Ishikawa (cell line): ENCODE measurements around the gene HEYL.
A peak's percentile ranks its signal among the peaks of the same experiment; 100 is the strongest.

Experiments used
- CEBPB ChIP-seq: IDR thresholded peaks from 2 replicates; pipeline ENCODE4 v1.6.1; 2012
- CREB1 ChIP-seq: IDR thresholded peaks from 2 replicates; pipeline ENCODE4 v1.6.1; 2012; ENCODE audit warnings: low read depth
- EGR1 ChIP-seq: IDR thresholded peaks from 2 replicates; pipeline ENCODE4 v1.6.1; 2012
- EP300 ChIP-seq: IDR thresholded peaks from 2 replicates; pipeline ENCODE4 v1.6.1; 2012; ENCODE audit warnings: borderline replicate concordance
- FOXM1 ChIP-seq: IDR thresholded peaks from 2 replicates; pipeline ENCODE4 v1.6.1; 2012; ENCODE audit warnings: low read depth, borderline replicate concordance
- NFIC ChIP-seq: IDR thresholded peaks from 2 replicates; pipeline ENCODE4 v1.6.1; 2012
- RAD21 ChIP-seq: IDR thresholded peaks from 2 replicates; pipeline ENCODE4 v1.6.1; 2012; ENCODE audit warnings: low read depth
- REST ChIP-seq: IDR thresholded peaks from 2 replicates; pipeline ENCODE4 v1.6.1; 2012; ENCODE audit warnings: low read depth, mild to moderate bottlenecking
- TAF1 ChIP-seq: IDR thresholded peaks from 2 replicates; pipeline ENCODE4 v1.6.1; 2012; ENCODE audit warnings: low read depth, mild to moderate bottlenecking
- TCF12 ChIP-seq: IDR thresholded peaks from 2 replicates; pipeline ENCODE4 v1.6.1; 2012; ENCODE audit warnings: low read depth
- TEAD4 ChIP-seq: IDR thresholded peaks from 2 replicates; pipeline ENCODE4 v1.6.1; 2012
- USF1 ChIP-seq: IDR thresholded peaks from 2 replicates; pipeline ENCODE4 v1.6.1; 2012
- YY1 ChIP-seq: IDR thresholded peaks from 2 replicates; pipeline ENCODE4 v1.6.1; 2012; ENCODE audit warnings: low read depth
- ZBTB7A ChIP-seq: IDR thresholded peaks from 2 replicates; pipeline ENCODE4 v1.6.1; 2012; ENCODE audit warnings: low read depth
- TF ChIP-seq, protein P1 (sequence below): IDR thresholded peaks from 2 replicates; pipeline ENCODE4 v1.6.1; 2012

The HEYL gene

DNA sequence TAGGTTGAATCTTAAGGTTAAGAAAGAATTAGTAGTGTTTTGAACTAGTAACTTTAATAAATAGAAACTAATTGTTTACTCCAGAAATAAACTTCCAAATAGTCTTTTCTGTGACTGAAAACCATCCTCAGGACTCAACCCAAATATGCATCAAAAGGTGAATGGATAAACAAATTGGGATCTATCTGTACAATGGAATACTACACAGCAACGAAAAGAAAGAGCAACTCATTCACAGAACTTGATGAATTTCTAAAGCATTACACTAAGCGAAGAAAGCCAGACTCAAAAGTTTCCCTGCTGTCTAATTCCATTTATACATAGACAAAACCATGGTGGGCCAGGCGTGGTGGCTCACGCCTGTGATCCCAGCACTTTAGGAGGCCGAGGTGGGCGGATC is 25.0 kb downstream of the HEYL start:
- TF ChIP-seq ZBTB7A (no peak), NFIC (no peak), EP300 (no peak), TEAD4 (no peak), EGR1 (no peak), REST (no peak), YY1 (no peak), TAF1 (no peak), USF1 (no peak), CREB1 (no peak), TCF12 (no peak), CEBPB (no peak), FOXM1 (no peak), RAD21 (no peak)
- TF ChIP-seq, protein P1, sequence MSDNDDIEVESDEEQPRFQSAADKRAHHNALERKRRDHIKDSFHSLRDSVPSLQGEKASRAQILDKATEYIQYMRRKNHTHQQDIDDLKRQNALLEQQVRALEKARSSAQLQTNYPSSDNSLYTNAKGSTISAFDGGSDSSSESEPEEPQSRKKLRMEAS, result no peak

DNA sequence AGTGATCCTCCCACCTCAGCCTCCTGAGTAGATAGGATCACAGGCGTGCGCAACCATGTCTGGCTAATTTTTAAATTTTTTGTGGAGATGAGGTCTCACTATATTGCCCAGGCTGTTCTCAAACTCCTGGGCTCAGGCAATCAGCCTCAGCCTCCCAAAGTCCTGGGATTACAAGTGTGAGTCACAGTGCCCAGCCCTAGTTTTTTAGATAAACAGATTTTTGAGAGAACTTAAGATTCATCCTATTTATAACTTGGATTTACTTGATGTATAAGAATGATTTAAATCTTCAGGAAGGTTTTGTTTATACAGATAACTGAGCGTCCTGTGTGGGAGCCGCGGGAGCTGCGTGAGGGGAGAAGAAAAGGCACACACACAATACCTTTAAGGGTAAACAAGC is 26.2 kb downstream of the HEYL start:
- TF ChIP-seq YY1, result no peak
- TF ChIP-seq FOXM1, result no peak
- no peak for TF ChIP-seq TCF12
- no peak for TF ChIP-seq CEBPB
- TF ChIP-seq RAD21, result no peak

DNA sequence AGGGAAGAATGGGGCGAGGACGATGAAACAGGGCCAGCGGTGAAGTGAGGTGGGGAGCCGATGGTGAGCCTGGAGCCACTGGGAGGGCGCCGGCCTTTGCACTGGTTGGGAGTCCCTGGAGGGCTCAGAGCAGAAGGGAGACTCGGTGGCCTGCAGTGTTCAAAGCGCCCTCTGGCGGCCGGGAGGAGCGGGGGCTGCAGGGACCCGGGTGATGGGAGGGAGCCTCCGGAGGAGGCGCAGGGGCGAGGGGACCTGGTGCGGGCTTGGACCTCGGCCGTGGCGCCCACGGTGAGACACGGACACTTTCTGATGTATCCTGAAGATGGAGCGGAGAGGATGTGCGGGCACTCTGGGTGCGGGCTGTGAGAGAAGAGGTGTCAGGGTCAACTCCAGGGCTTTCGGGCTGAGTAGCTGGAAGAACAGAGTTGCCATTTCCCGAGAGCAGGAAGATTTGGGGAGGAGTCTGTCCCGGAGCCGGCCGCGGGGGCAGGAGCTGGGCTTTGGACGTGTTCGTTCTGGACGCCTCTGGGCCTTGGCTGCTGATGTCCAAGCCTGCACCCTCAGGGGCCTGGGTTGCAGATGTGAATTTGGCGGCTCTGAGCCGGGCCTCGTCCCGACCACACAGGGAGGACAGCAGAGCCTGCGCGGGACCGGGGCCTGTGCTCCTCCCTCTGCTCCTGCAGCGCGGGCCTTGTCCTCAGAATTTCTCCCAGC is 29.7 kb downstream of the HEYL start:
- TF ChIP-seq RAD21 (peak; percentile 33), CREB1 (no peak), EP300 (no peak), EGR1 (no peak), TAF1 (no peak), FOXM1 (no peak), ZBTB7A (peak; percentile 76; the same call in 1 of the 2 replicates)

- TF ChIP-seq NFIC (no peak), FOXM1 (no peak), TEAD4 (no peak), TAF1 (no peak), USF1 (no peak), ZBTB7A (no peak), TCF12 (no peak)
Measured at GRCh38 chr1:39608921-39609320, 30.5 kb downstream of the HEYL start.

- no peak for TF ChIP-seq TAF1
- TF ChIP-seq USF1, result no peak
- TF ChIP-seq FOXM1, result no peak
- no peak for TF ChIP-seq TCF12
- no peak for TF ChIP-seq YY1
- no peak for TF ChIP-seq CEBPB
- no peak for TF ChIP-seq CREB1
- no peak for TF ChIP-seq EGR1
Measured at GRCh38 chr1:39596163-39596562, 43.3 kb downstream of the HEYL start.

GRCh38 chr1:39593386-39593785 is 46.1 kb downstream of the HEYL start:
- TF ChIP-seq CREB1 (no peak), NFIC (no peak), RAD21 (no peak), EP300 (no peak), EGR1 (no peak), CEBPB (no peak), YY1 (no peak), TCF12 (no peak), FOXM1 (no peak), ZBTB7A (no peak), TAF1 (no peak), USF1 (no peak), TEAD4 (no peak), REST (no peak)
- TF ChIP-seq, protein P1, result no peak
